HG02798 (cell line): Measurements from ENCODE around the gene TEX44.

Source experiments
- ATAC-seq: cut with Tn5 transposase; IDR thresholded peaks from one replicate; pipeline ENCODE4 v1.9.1; 2021; ENCODE audit warnings: mild to moderate bottlenecking; ENCODE audit not compliant: unreplicated experiment, poor library complexity

TEX44 gene

GRCh38 chr2:231627384-231628120 is 34.9 kb downstream of the TEX44 start:
- no peak for ATAC-seq

- no peak for ATAC-seq
Observed at GRCh38 chr2:231632559-231633142, 40.0 kb downstream of the TEX44 start.

GRCh38 chr2:231633241-231633976 is 40.7 kb downstream of the TEX44 start:
- ATAC-seq: no peak

GRCh38 chr2:231634412-231634811 is 41.7 kb downstream of the TEX44 start:
- no peak for ATAC-seq

GRCh38 chr2:231634951-231635875 is 42.5 kb downstream of the TEX44 start:
- ATAC-seq: no peak

- no peak for ATAC-seq
Observed at GRCh38 chr2:231640241-231640640, 47.6 kb downstream of the TEX44 start.

- ATAC-seq: no peak
Observed at GRCh38 chr2:231640641-231641111, 48.0 kb downstream of the TEX44 start.

- peak; percentile 58 for ATAC-seq
Observed at GRCh38 chr2:231642631-231643494, 50.2 kb downstream of the TEX44 start.

GRCh38 chr2:231643495-231643888 is 50.8 kb downstream of the TEX44 start:
- ATAC-seq: no peak
